ENCODE results near the gene KRTAP10-10. TPM values are rescaled to one million over a fixed set of nuclear protein-coding genes. Genes with fewer than 3 reads are reported as not detected.
A peak's percentile ranks its signal among the peaks of the same experiment; 100 is the strongest.

The KRTAP10-10 gene
- total and polyA plus RNA-seq, 2 of the 8 experiments (the other 6 are each of a cell fraction or from before 2014, with no cell fraction given) = not detected

GRCh38 chr21:44666401-44667320 lies 29.5 kb downstream of the KRTAP10-10 start, which contains the start of gene KRTAP12-2:
KRTAP12-2 (minus strand) TSS chr21:44666927; CDS start chr21:44666886, 41 bp downstream.
- Histone ChIP-seq H3K9ac (replicated peaks in 1 of 4; ENCODE audit: extremely low read depth in 1 of 4, low read depth in 3 of 4, low read length in 3 of 4) (no peak within 1 kb of the TSS), H2BK120ac (replicated peaks; ENCODE audit: low read depth, low read length) (no peak within 1 kb of the TSS), H4K5ac (ENCODE audit: insufficient read length, low read depth, low read length) (no peak within 1 kb of the TSS), H2BK5ac (ENCODE audit: low read depth, low read length) (no peak within 1 kb of the TSS), H3K14ac (ENCODE audit: insufficient read length) (no peak within 1 kb of the TSS), H2BK20ac (ENCODE audit: low read length) (0 out of 2 replicates have a peak within 1 kb of the TSS, but pooled peaks have one; percentile 32), H4K91ac (replicated peaks; ENCODE audit: insufficient read length, low read length) (no peak within 1 kb of the TSS), H3K56ac (replicated peaks; ENCODE audit: insufficient read length, low read depth, low read length) (no peak within 1 kb of the TSS), H2AK5ac (ENCODE audit: low read depth, low read length) (no peak within 1 kb of the TSS), H3K27ac (ENCODE audit: low read depth, low read length) (no peak within 1 kb of the TSS), H3K4me2 (ENCODE audit: insufficient read depth in 1 of 2, low read depth in 2 of 2, low read length in 2 of 2) (no peak within 1 kb of the TSS), H3K79me1 (ENCODE audit: low read depth, low read length) (no peaks in the 10 kb centered on the region), H3K4me3 (ENCODE audit: extremely low read depth in 1 of 4, insufficient read depth in 2 of 4, low read depth in 3 of 4, low read length in 4 of 4) (no peak within 1 kb of the TSS), H3K23me2 (ENCODE audit: low read depth, low read length) (no peaks in the 10 kb centered on the region), H3K4ac (replicated peaks; ENCODE audit: insufficient read length, low read depth, low read length) (no peak within 1 kb of the TSS), H3K9me3 (ENCODE audit: insufficient read depth in 2 of 2, low read depth in 1 of 2, low read length in 1 of 2) (peaks cover 19 to 24% of the 10 kb centered on the region in 2 experiments), H3K18ac (ENCODE audit: extremely low read depth, low read length) (no peak within 1 kb of the TSS; the same call in 1 of the 2 replicates), H3K23ac (ENCODE audit: insufficient read length) (no peak within 1 kb of the TSS), H3K27me3 (replicated peaks in 1 of 4; ENCODE audit: control insufficient read depth in 3 of 4, extremely low read depth in 1 of 4, insufficient read depth in 3 of 4, low read length in 3 of 4) (no peaks in the 10 kb centered on the region), H4K20me1 (replicated peaks in 1 of 2; ENCODE audit: control insufficient read depth in 1 of 2, insufficient read depth in 2 of 2, low read length in 2 of 2) (no peaks in the 10 kb centered on the region), H4K8ac (ENCODE audit: extremely low read depth, insufficient read depth, low read length) (no peak within 1 kb of the TSS), H3K4me1 (replicated peaks in 1 of 4; ENCODE audit: control insufficient read depth in 3 of 4, insufficient read depth in 4 of 4, low read length in 3 of 4) (no peaks in the 10 kb centered on the region; a peak in 2 of 7 replicates), H2BK15ac (ENCODE audit: low read length) (0 out of 2 replicates have a peak within 1 kb of the TSS, but pooled peaks have one; percentile 72), H2AFZ (ENCODE audit: low read length) (no peak within 1 kb of the TSS), H2BK12ac (ENCODE audit: low read depth, low read length) (no peak within 1 kb of the TSS), H3K36me3 (ENCODE audit: control insufficient read depth in 2 of 4, insufficient read depth in 4 of 4, low read length in 3 of 4) (no peaks in the 10 kb centered on the region), H3K79me2 (ENCODE audit: control insufficient read depth in 1 of 2, insufficient read depth in 2 of 2, low read length in 2 of 2) (no peaks in the 10 kb centered on the region; a peak in 1 of 4 replicates)
- DNase-seq (ENCODE audit: low read depth in 1 of 2, low spot score in 2 of 2) = no peak
- 72% methylated on average over 16 of the region's 19 CpGs; no CpG with 5 or more reads in 1 of the 2 experiments for WGBS, 2 experiments (ENCODE audit: extremely low coverage in 1 of 2, insufficient coverage in 1 of 2, insufficient read length in 1 of 2, insufficient replicate concordance in 2 of 2, low coverage in 1 of 2, low lambda C conversion rate in 2 of 2, missing lambda C conversion rate in 1 of 2)
- ChIA-PET CTCF (ENCODE audit: partially characterized antibody) (interaction anchor here (0.7 to 1.2 kb wide), 3 partner anchors 48 to 52 kb away, joined by 3 read pairs; no protein-coding TSS in a partner anchor), POLR2A (ENCODE audit: partially characterized antibody) (no interaction called here)
- no peak for FAIRE-seq
- TF ChIP-seq SIX5 (IDR thresholded peaks at IDR 0.05; ENCODE audit: low read depth, low read length) (no peak), RFX5 (IDR thresholded peaks at IDR 0.05; ENCODE audit: borderline replicate concordance, low read depth, low read length) (no peak), CEBPB (IDR thresholded peaks at IDR 0.05; ENCODE audit: low read depth, low read length) (no peak), TAF1 (IDR thresholded peaks at IDR 0.05; ENCODE audit: low read depth, low read length) (no peak), USF2 (IDR thresholded peaks at IDR 0.05; ENCODE audit: low read length) (no peak), MAX (IDR thresholded peaks at IDR 0.05) (no peak), MAFK (IDR thresholded peaks at IDR 0.05; ENCODE audit: low read depth, low read length) (no peak), CHD2 (IDR thresholded peaks at IDR 0.05; ENCODE audit: low read length) (no peak)

All from H1 (cell line).